ENCODE data around the gene ARL15. TPM values are rescaled to one million over a fixed set of nuclear protein-coding genes. Genes with fewer than 3 reads are reported as not detected.
A peak's percentile ranks its signal among the peaks of the same experiment; 100 is the strongest.

The ARL15 gene
- total and polyA plus RNA-seq, 4 donors: 5.7 to 66.2 (median 14.9) TPM

DNA sequence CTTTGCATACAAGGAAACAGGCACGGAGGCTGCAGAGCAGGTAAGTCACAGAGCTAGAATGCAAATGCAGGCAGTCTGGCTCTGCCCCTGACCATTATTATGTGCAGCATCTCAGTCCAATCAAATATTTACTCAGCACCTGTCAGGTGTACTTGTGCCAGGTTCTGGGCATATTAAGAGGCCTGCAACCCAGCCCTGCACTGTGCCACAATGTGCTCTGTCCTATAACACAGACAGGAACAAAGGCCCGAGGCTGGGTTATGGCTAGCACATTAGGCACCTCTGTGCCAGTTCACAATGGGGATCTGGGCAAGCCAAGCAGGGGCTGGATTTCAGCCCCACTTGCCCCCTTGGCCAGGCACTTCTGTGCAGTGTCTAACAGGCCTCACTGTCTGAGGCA is 14.0 kb downstream of the ARL15 start:
- ATAC-seq (ENCODE audit: insufficient read depth, low FRiP score): peak; percentile 47
- TF ChIP-seq, protein P1, sequence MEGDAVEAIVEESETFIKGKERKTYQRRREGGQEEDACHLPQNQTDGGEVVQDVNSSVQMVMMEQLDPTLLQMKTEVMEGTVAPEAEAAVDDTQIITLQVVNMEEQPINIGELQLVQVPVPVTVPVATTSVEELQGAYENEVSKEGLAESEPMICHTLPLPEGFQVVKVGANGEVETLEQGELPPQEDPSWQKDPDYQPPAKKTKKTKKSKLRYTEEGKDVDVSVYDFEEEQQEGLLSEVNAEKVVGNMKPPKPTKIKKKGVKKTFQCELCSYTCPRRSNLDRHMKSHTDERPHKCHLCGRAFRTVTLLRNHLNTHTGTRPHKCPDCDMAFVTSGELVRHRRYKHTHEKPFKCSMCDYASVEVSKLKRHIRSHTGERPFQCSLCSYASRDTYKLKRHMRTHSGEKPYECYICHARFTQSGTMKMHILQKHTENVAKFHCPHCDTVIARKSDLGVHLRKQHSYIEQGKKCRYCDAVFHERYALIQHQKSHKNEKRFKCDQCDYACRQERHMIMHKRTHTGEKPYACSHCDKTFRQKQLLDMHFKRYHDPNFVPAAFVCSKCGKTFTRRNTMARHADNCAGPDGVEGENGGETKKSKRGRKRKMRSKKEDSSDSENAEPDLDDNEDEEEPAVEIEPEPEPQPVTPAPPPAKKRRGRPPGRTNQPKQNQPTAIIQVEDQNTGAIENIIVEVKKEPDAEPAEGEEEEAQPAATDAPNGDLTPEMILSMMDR (IDR thresholded peaks at IDR 0.05; ENCODE audit: control extremely low read depth, extremely low read depth): no peak
- Histone ChIP-seq H3K36me3 (ENCODE audit: control insufficient read depth in 4 of 4, insufficient read depth in 4 of 4, low read length in 4 of 4) (no peaks in the 10 kb centered on the region), H3K27me3 (ENCODE audit: control insufficient read depth in 3 of 3, insufficient read depth in 3 of 3, low read length in 2 of 3) (no peaks in the 10 kb centered on the region), H3K27ac (ENCODE audit: low read depth in 1 of 2, low read length in 1 of 2) (peak overlapping the region; percentile 37 to 51), H3K9me3 (ENCODE audit: control insufficient read depth in 4 of 4, insufficient read depth in 3 of 4, low read length in 3 of 4) (no peaks in the 10 kb centered on the region), H3K9ac (ENCODE audit: insufficient read depth in 1 of 2, low read length in 2 of 2) (no peak overlapping the region), H3K4me3 (no peak overlapping the region), H3K4me1 (ENCODE audit: control insufficient read depth in 5 of 5, insufficient read depth in 5 of 5, low read length in 5 of 5) (peaks cover 0 to 22% (median 0%) of the 10 kb centered on the region in 5 donors)
- no peak for DNase-seq
- WGBS, 2 donors: 64 to 83% methylated on average over 2 of the region's 2 CpGs

DNA sequence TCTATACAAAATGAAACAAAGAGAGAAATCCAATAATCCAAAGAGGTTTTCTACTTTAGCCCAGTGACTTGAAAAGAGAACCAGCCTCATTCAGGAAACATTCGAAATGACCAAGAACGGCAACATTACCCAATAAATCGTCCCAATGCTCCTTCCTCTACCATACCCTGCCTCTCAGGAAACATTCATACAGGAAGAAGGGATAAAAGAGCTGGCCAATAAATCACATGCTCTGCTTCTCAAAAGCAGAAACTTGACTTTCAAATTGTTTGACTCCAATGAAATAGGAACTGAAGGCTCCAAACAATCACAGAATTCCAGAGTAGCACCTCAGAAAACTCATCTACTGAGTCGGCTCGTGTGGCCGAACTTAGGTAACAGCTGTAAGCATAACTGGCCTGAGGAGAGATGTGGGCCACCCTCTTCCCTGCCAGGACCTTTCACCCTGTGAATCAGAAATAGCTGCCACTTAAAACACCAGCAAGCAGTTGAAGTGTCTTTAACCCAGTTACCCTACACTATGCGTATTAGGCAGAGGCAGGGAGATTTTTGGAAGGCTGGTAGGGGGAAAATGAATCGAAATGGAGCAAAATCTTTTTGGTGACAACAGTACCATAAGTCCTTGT is 14.6 kb downstream of the ARL15 start:
- Histone ChIP-seq H3K27ac (ENCODE audit: low read depth in 1 of 2, low read length in 1 of 2) (peak overlapping the region; percentile 22 to 71), H3K9ac (ENCODE audit: insufficient read depth in 1 of 2, low read length in 2 of 2) (no peak overlapping the region), H3K4me3 (no peak overlapping the region), H3K36me3 (ENCODE audit: control insufficient read depth in 4 of 4, insufficient read depth in 4 of 4, low read length in 4 of 4) (no peaks in the 10 kb centered on the region), H3K27me3 (ENCODE audit: control insufficient read depth in 3 of 3, insufficient read depth in 3 of 3, low read length in 2 of 3) (no peaks in the 10 kb centered on the region), H3K4me1 (ENCODE audit: control insufficient read depth in 5 of 5, insufficient read depth in 5 of 5, low read length in 5 of 5) (peaks cover 0 to 19% (median 0%) of the 10 kb centered on the region in 5 donors), H3K9me3 (ENCODE audit: control insufficient read depth in 4 of 4, insufficient read depth in 3 of 4, low read length in 3 of 4) (no peaks in the 10 kb centered on the region)
- ATAC-seq (ENCODE audit: insufficient read depth, low FRiP score) (peak; percentile 67), DNase-seq (no peak)
- WGBS, 2 donors: 37 to 42% methylated on average over 8 of the region's 8 CpGs
- TF ChIP-seq, protein P1 (IDR thresholded peaks at IDR 0.05; ENCODE audit: control extremely low read depth, extremely low read depth): no peak

DNA sequence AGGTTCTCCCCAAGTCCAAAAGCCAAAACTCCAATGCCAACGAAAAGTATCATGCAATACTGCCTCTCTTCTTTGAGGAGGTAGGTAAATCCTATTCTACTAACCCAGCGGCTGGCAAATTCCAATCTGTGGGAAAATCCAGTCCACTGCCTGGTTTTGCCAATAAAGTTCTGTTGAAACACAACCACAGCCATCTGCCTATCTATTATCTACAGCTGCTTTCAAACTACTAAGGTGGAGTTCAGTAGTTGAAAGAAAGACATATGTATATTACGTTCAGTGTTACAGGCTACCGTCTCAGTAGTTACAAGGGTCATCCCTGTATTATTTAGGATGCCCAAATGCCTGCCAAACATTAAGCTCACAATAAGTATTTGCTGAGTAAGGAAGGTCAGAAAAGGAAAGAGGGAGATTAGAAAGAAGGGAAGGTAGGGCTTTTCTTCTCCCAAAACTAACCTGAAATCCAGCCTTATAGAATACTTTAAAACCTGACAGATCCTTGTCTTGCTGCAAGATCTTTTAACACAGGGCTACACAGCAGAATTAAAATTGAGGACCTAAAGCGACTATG is 16.2 kb downstream of the ARL15 start:
- no peaks in the 10 kb centered on the region for H3K9me3 ChIP-seq (ENCODE audit: control insufficient read depth in 4 of 4, insufficient read depth in 3 of 4, low read length in 3 of 4)
- ATAC-seq (ENCODE audit: insufficient read depth, low FRiP score) (no peak), DNase-seq (no peak)
- H3K4me1 ChIP-seq (ENCODE audit: control insufficient read depth in 5 of 5, insufficient read depth in 5 of 5, low read length in 5 of 5): peaks cover 0 to 17% (median 0%) of the 10 kb centered on the region in 5 donors
- no peaks in the 10 kb centered on the region for H3K27me3 ChIP-seq (ENCODE audit: control insufficient read depth in 3 of 3, insufficient read depth in 3 of 3, low read length in 2 of 3)
- TF ChIP-seq, protein P1 (IDR thresholded peaks at IDR 0.05; ENCODE audit: control extremely low read depth, extremely low read depth): no peak
- no peak overlapping the region for H3K9ac ChIP-seq (ENCODE audit: insufficient read depth in 1 of 2, low read length in 2 of 2)
- no peak overlapping the region for H3K27ac ChIP-seq (ENCODE audit: low read depth in 1 of 2, low read length in 1 of 2)
- WGBS, 2 donors: 75 to 95% methylated on average over 5 of the region's 5 CpGs
- H3K36me3 ChIP-seq (ENCODE audit: control insufficient read depth in 4 of 4, insufficient read depth in 4 of 4, low read length in 4 of 4): no peaks in the 10 kb centered on the region
- H3K4me3 ChIP-seq: no peak overlapping the region

All from lung (tissue), 12 donors.